HepG2 (cell line): ENCODE results near the gene HSPE1. TPM values are rescaled to one million over a fixed set of nuclear protein-coding genes. Genes with fewer than 3 reads are reported as not detected.

Experiments used
- ATAC-seq: fragments of 200-7000 bp; cut with Tn5 transposase; 3 replicates; pipeline ENCODE4 v1.9.1; 2020; ENCODE audit warnings: mild to moderate bottlenecking, moderate library complexity
- BruUV-seq: library from RNA; stranded (reverse); fragments of 400-500 nt; replicated peaks from 2 replicates; lab custom pipeline; 2021; lab: Mats Ljungman, UMichigan
- CTCF ChIA-PET: fragments of 300-600 bp; formaldehyde crosslinking; extraction: SDS; loops from one replicate; lab custom pipeline; 2021; ENCODE audit warnings: low total read pairs, inconsistent platforms, low intra/inter-chr PET ratio; lab: Yijun Ruan, JAX
- POLR2A ChIA-PET: fragments of 350-600 bp; sonication (Branson Sonifier 250); formaldehyde crosslinking; loops from one replicate; lab custom pipeline; 2020; ENCODE audit warnings: antibody characterized with exemption, inconsistent platforms; lab: Yijun Ruan, JAX
- DNase-seq: peaks from one replicate; pipeline ENCODE4 v3.0.0-alpha.2; 2015; ENCODE audit warnings: low spot score
- FAIRE-seq: peaks from 3 replicates; lab custom pipeline; 2011; peaks lifted over from hg19 to GRCh38; lab: Jason Lieb, UNC
- H2AFZ ChIP-seq: one replicate; pipeline ENCODE4 v1.6.1; 2011; ENCODE audit warnings: low read length, inconsistent platforms
- H3K27ac ChIP-seq: fragments of 300-600 bp; 3 replicates; pipeline ENCODE4 v1.8.0; 2011; ENCODE audit warnings: mixed run types, mild to moderate bottlenecking, mixed read lengths, low read length, inconsistent platforms; ENCODE audit not compliant: insufficient read depth; ENCODE audit errors: extremely low read length
- H3K27me3 ChIP-seq, 2 experiments: fragments of 200-600 bp in 1 of 2; 2 replicates in 1 of 2; 3 replicates in 1 of 2; pipeline versions ENCODE4 v1.6.0 to v1.8.0; 2011; ENCODE audit warnings: low read length in 2 of 2, mild to moderate bottlenecking in 2 of 2, moderate library complexity in 2 of 2, inconsistent platforms in 1 of 2; ENCODE audit not compliant: insufficient read depth in 2 of 2, control insufficient read depth in 1 of 2
- H3K36me3 ChIP-seq, 2 experiments: fragments of 200-600 bp in 1 of 2; replicated peaks in 1 of 2; 2 replicates in 1 of 2; 3 replicates in 1 of 2; pipeline versions ENCODE4 v1.5.1 to v1.8.0; 2011; ENCODE audit warnings: low read length in 2 of 2, inconsistent platforms in 1 of 2; ENCODE audit not compliant: insufficient read depth in 2 of 2, control insufficient read depth in 1 of 2
- H3K4me1 ChIP-seq: 2 replicates; pipeline ENCODE4 v1.5.1; 2012; ENCODE audit warnings: low read length, inconsistent platforms; ENCODE audit not compliant: insufficient read depth
- H3K4me2 ChIP-seq: 2 replicates; pipeline ENCODE4 v1.6.0; 2011; ENCODE audit warnings: low read depth, low read length, inconsistent platforms
- H3K4me3 ChIP-seq, 3 experiments: fragments of 200-600 bp in 1 of 3; sonication (generic), shearing (Covaris generic) in 1 of 3; replicated peaks in 1 of 3; 2 replicates each; pipeline ENCODE4 v1.5.1; 2011 to 2016; ENCODE audit warnings: low read length in 3 of 3, inconsistent platforms in 2 of 3, low read depth in 2 of 3, mild to moderate bottlenecking in 2 of 3, control low read depth in 1 of 3, mixed read lengths in 1 of 3; ENCODE audit not compliant: insufficient read depth in 1 of 3
- H3K79me2 ChIP-seq: one replicate; pipeline ENCODE4 v1.6.1; 2011; ENCODE audit warnings: low read length, inconsistent platforms; ENCODE audit not compliant: insufficient read depth
- H3K9ac ChIP-seq: 2 replicates; pipeline ENCODE4 v1.6.0; 2011; ENCODE audit warnings: mild to moderate bottlenecking, low read depth, low read length, inconsistent platforms; ENCODE audit not compliant: insufficient read depth
- H3K9me3 ChIP-seq: 2 replicates; pipeline ENCODE4 v1.5.1; 2012; ENCODE audit warnings: mild to moderate bottlenecking, low read length
- H4K20me1 ChIP-seq: 2 replicates; pipeline ENCODE4 v1.6.0; 2011; ENCODE audit warnings: inconsistent platforms, mild to moderate bottlenecking, low read length, moderate library complexity; ENCODE audit not compliant: insufficient read depth
- ARNT2 ChIP-seq: sonication (generic); formaldehyde crosslinking; IDR thresholded peaks from 2 replicates; pipeline ENCODE4 v1.8.0; 2022; ENCODE audit warnings: mild to moderate bottlenecking, low read depth, missing genetic modification reagents, moderate library complexity
- CHD4 ChIP-seq: fragments of 200-600 bp; sonication (generic); IDR thresholded peaks from 2 replicates; pipeline ENCODE4 v1.7.0; 2017; ENCODE audit warnings: mild to moderate bottlenecking, low read length, borderline replicate concordance
- CREB3 ChIP-seq: sonication (generic); formaldehyde crosslinking; IDR thresholded peaks from 2 replicates; pipeline ENCODE4 v1.5.0; 2020; ENCODE audit warnings: missing genetic modification reagents
- FOXM1 ChIP-seq: sonication (generic); formaldehyde crosslinking; IDR thresholded peaks from 2 replicates; pipeline ENCODE4 v1.5.0; 2020; ENCODE audit warnings: missing genetic modification reagents
- HBP1 ChIP-seq: IDR thresholded peaks from 2 replicates; pipeline ENCODE4 v1.6.1; 2016; ENCODE audit warnings: low read depth, control low read depth
- RBAK ChIP-seq: sonication (generic); formaldehyde crosslinking; IDR thresholded peaks from 2 replicates; pipeline ENCODE4 v1.5.1; 2020; ENCODE audit warnings: mild to moderate bottlenecking, missing genetic modification reagents
- RBFOX2 ChIP-seq: fragments of 200-400 bp; formaldehyde crosslinking; IDR thresholded peaks from 2 replicates; pipeline ENCODE4 v1.6.1; 2017; ENCODE audit warnings: low read depth, mild to moderate bottlenecking, low read length
- THAP9 ChIP-seq: sonication (generic); formaldehyde crosslinking; IDR thresholded peaks from 2 replicates; pipeline ENCODE4; 2020; ENCODE audit warnings: missing genetic modification reagents, mild to moderate bottlenecking, borderline replicate concordance
- ZNF12 ChIP-seq: sonication (generic); formaldehyde crosslinking; IDR thresholded peaks from 2 replicates; pipeline ENCODE4 v1.5.0; 2020; ENCODE audit warnings: missing genetic modification reagents
- ZNF275 ChIP-seq: sonication (generic); formaldehyde crosslinking; IDR thresholded peaks from 2 replicates; pipeline ENCODE4 v1.8.0; 2022; ENCODE audit warnings: missing genetic modification reagents, mild to moderate bottlenecking, inconsistent platforms, borderline replicate concordance
- ZNF44 ChIP-seq: sonication (generic); formaldehyde crosslinking; IDR thresholded peaks from 2 replicates; pipeline ENCODE4 v1.5.1; 2020; ENCODE audit warnings: mild to moderate bottlenecking, missing genetic modification reagents
- ZNF530 ChIP-seq: sonication (generic); formaldehyde crosslinking; IDR thresholded peaks from 2 replicates; pipeline ENCODE4 v1.5.0; 2020; ENCODE audit warnings: low read depth, mild to moderate bottlenecking, missing genetic modification reagents
- ZNF567 ChIP-seq: sonication (generic); formaldehyde crosslinking; IDR thresholded peaks from 2 replicates; pipeline ENCODE4 v1.8.1; 2023; ENCODE audit warnings: mild to moderate bottlenecking, missing genetic modification reagents, borderline replicate concordance
- ZNF615 ChIP-seq: sonication (generic); formaldehyde crosslinking; IDR thresholded peaks from 2 replicates; pipeline ENCODE4 v1.5.0; 2020; ENCODE audit warnings: mild to moderate bottlenecking, missing genetic modification reagents, borderline replicate concordance
- WGBS: methylation state at CpG from one replicate; pipeline ENCODE4 v1.1.6; 2017; ENCODE audit warnings: low lambda C conversion rate; 5-methylcytosine and 5-hydroxymethylcytosine counted together
- in situ Hi-C: cut with HindIII; loops from 2 replicates; pipeline ENCODE4 v1.10.0; 2017; ENCODE audit warnings: low pct_unique_long_range_greater_than_20kb; ENCODE audit not compliant: extremely low pct_ligation_motif_present
- intact Hi-C: fragments of 100-400 bp; cut with micrococcal nuclease; formaldehyde crosslinking; loops from one replicate; pipeline ENCODE4 v1.10.0; 2022; ENCODE audit not compliant: unreplicated experiment
- polyA plus RNA-seq, 8 experiments: library from polyadenylated mRNA; depleted of rRNA in 3 of 8; stranded (reverse) in 7 of 8; unstranded in 1 of 8; fragments of >200 nt; fragmentation: Illumina TruSeq in 4 of 8; extraction: Trizol in 4 of 8; gene quantifications; 2 replicates each; pipeline versions ENCODE4 v1.2.1 to v1.2.3, GENCODE V29; 2011 to 2016; ENCODE audit warnings: low read depth in 4 of 8, missing spikeins in 1 of 8, mixed read lengths in 1 of 8; ENCODE audit not compliant: insufficient read depth in 1 of 8
- total RNA-seq, 5 experiments: library from RNA; depleted of rRNA; stranded (reverse); fragments of >200 nt; fragmentation: Illumina TruSeq; extraction: Trizol; gene quantifications; 2 replicates each; pipeline ENCODE4 v1.2.3, GENCODE V29; 2016; ENCODE audit warnings: low read depth in 1 of 5

Gene HSPE1
- total and polyA plus RNA-seq, 2 of the 13 experiments (the other 11 are each of a cell fraction or from before 2014, with no cell fraction given): 244 to 823 TPM

GRCh38 chr2:197498235-197498936 lies 1.8 kb upstream of the HSPE1 start (continued):
- peak; percentile 95 for TF ChIP-seq RBAK (CRISPR knock-in tag)
- TF ChIP-seq RBFOX2: no peak
- no peak for TF ChIP-seq ARNT2 (CRISPR knock-in tag)
- TF ChIP-seq CHD4: no peak
- 0 out of 2 replicates have a peak, but pooled peaks have one; percentile 48 for TF ChIP-seq ZNF44 (CRISPR knock-in tag)
- TF ChIP-seq ZNF12 (CRISPR knock-in tag): peak; percentile 51; the same call in 1 of the 2 replicates
- no peak for TF ChIP-seq ZNF530 (CRISPR knock-in tag)
- TF ChIP-seq ZNF567 (CRISPR knock-in tag): no peak

GRCh38 chr2:197498937-197499593 lies 1.1 kb upstream of the HSPE1 start:
- ATAC-seq: peak; percentile 57
- H3K4me2 ChIP-seq: peak overlapping the region; percentile 92
- FAIRE-seq: no peak
- H3K79me2 ChIP-seq: peaks cover 94% of the 10 kb centered on the region
- peaks cover 16 to 60% of the 10 kb centered on the region in 2 experiments for H3K36me3 ChIP-seq
- H3K4me3 ChIP-seq: peak overlapping the region; percentile 68 to 96 (median 95)
- peak; percentile 57 for DNase-seq
- no peak overlapping the region for H2AFZ ChIP-seq
- CTCF ChIA-PET: no interaction called here
- no peaks in the 10 kb centered on the region for H3K9me3 ChIP-seq
- H3K9ac ChIP-seq: peak overlapping the region; percentile 99
- WGBS: 1% methylated on average over 30 of the region's 46 CpGs
- POLR2A ChIA-PET: interaction anchor here (0.9 to 5.8 kb wide), 20 partner anchors 10 to 207 kb away, joined by 3 to 264 read pairs (median 12); partner anchors contain the start of genes COQ10B, MARS2, MOB4 and SF3B1
- H3K27ac ChIP-seq: peak overlapping the region; percentile 96
- peaks cover 67% of the 10 kb centered on the region for H3K4me1 ChIP-seq
- intact Hi-C loops (loop anchor here (1.0 kb wide), 2 partner anchors 46 to 64 kb away; partner anchors contain the start of genes COQ10B and SF3B1), in situ Hi-C loops (no loop called here)
- no peaks in the 10 kb centered on the region; a peak in 1 of 5 replicates for H3K27me3 ChIP-seq
- peaks cover 67% of the 10 kb centered on the region for H4K20me1 ChIP-seq
- no TSS peak for BruUV-seq
- no peak for TF ChIP-seq CREB3 (CRISPR knock-in tag)
- TF ChIP-seq HBP1: no peak
- peak; percentile 4; the same call in 1 of the 2 replicates for TF ChIP-seq THAP9 (CRISPR knock-in tag)
- TF ChIP-seq ZNF275 (CRISPR knock-in tag): no peak
- peak; percentile 95; the same call in 1 of the 2 replicates for TF ChIP-seq ZNF615 (CRISPR knock-in tag)
- no peak for TF ChIP-seq FOXM1 (CRISPR knock-in tag)
